Measurements from ENCODE around the gene SP100.

The SP100 gene

DNA sequence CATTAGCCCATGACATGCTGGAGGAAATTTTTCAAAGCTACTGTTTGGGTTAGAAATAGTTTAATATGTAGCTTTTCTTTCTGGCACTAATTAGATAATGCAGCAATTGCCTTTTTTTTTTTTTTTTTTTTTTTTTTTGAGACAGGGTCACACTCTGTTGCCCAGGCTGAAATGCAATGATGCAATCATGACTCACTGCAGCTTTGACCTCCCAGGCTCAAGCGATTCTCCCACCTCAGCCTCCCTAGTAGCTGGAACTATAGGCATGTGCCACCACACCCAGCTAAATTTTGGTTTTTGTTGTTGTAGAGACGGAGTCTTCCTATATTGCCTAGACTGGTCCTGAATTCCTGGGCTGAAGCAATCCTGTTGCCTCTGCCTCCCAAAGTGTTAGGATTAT, 136.2 kb downstream of the SP100 start:
- DNase-seq (ENCODE audit: low read depth): no peak

DNA sequence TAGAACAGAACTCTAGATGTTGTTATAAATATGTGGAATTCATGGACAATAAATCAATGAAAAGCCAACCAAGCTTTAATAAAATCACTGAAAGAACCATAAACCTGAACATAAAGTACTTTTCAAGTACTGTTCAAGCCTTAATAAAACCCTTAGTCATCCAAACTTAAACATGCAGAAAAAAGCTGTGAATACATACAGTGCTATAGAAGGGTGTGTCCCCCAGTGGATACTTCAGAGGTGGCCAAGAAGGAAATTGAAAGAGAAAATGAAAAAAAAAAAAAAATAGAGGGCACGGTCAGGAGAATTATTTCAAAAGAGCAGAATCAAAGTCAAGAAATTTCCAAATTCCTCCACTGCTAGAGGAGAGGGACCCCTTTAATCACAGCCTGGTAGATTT, 141.1 kb downstream of the SP100 start:
- no peak for DNase-seq (ENCODE audit: low read depth)

DNA sequence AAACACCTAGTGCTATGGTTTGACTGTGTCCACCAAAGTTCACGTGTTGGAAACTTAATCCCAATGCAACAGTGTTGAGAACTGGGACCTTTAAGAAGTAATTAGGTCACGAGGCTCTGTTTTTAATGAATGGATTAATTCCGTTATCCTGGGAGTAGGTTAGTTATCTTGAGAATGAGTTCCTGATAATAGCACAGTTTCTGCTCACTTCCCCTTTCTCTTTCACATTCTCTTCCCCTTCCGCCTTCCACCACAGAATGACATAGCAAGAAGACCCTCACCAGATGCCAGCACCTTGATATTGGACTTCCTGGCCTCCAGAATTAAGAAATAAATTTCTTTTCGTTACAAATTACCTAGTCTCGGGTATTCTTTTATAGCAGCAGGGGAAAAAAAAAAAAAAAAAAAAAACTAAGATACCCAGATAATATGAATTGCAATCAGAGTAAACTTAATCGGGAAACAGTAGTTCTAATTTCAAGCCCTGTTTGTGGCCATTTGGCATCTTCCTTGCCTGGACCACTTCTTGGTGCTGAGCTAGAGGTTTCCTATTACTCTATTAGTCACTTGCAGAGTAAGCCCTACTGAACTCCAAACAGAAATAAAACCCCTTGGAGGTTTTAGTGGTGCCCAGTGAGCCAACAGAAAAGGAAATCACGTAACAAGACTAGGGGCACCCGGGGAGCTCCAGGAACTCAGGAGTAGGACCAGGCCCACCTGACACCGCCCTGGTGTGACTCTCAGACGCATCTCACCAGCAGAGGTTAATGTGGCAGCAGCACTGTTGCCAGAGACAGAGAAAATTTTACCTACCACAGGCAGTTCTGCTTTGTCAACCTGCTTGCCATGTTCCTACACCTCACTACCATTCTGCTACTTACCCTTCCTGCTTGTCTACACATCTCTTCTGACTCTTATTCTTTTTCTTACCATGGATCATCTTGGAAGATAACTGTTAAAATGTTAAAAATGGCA, 149.1 kb downstream of the SP100 start:
- no peak for DNase-seq (ENCODE audit: low read depth)

DNA sequence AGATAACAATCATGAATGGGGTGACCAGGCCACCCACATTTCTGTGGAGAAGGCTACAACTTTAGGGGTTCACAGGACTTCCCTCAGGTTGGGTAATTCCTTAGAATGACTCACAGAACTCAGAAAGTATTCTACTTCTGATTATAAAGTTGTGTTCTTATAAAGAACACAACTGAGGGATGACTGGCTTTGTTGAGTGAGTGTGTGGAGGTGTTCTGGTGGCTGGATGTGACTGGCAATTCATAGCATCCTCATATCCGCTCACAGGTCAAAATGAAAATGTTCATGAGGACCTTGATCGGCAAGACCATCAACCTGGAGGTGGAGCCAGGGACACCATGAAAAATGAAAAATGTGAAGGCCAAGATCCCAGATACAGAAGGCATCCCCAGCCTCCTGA, 153.3 kb downstream of the SP100 start:
- DNase-seq (ENCODE audit: low read depth): no peak

DNA sequence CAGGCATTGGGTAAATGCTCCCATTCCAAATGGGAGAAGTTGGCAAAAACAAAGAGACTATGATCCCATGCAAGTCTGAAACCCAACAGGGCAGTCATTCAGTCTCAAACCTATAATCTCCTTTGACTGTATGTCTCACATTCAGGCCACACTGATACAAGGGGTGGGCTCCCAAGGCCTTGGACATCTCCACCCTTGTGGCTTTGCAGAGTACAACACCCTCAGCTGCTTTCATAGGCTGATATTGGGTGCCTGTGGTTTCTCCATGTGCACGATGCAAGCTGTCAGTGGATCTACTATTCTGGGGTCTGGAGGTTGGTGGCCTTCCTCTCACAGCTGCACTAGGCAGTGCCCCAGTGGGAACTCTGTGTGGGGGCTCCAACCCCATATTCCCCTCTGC, 155.0 kb downstream of the SP100 start:
- DNase-seq (ENCODE audit: low read depth): no peak

DNA sequence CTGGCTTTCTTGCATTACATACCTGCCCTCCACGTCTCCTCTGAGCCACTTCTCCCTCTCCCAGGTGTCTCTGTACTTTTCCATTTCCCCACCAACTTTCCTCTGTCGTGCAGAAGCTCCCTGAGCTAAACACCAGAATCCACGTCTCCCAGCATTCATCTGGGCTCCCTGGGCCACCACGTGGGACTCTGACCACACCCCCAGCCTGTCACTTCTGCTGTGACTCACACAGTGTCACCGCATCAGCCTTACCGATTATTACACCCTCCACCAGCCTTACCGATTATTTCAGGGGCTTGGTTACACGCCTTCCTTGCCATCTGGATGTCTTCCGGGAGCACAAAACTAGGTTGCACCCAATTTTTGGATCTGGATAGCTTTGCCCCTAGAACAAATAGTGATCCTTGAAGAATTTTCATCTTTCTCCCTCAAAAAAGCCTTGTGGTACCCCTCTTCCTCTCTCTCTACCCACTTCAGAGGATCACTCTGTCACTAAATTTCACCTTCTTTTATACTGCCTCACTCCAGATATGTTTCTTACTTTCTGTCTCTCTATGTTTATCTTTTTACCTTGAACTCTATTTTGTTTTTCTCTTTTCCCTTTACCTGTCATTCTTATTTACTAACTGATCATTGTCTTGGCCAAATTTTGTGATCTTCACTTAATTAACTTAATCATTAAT, 159.8 kb downstream of the SP100 start:
- DNase-seq (ENCODE audit: low read depth): peak; percentile 37

DNA sequence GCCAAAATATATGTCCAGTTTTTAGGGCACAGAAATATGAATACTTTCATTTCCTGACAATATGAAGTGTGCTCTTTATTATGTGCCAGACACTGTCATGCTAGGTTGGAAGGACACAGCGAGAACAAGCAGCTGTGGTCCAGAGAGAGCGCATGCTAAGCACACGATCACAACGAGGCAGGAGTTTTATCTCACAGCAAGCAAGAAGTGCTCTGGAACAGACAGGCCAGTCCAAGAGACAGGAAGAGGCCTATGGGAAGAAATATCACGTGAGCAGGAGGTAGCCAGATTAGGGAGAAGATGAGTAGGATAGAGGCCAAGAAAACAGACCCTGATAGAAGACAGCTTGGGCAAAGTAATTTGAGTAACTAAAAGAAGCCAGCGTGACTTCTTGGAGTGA, 161.1 kb downstream of the SP100 start:
- no peak for DNase-seq (ENCODE audit: low read depth)

DNA sequence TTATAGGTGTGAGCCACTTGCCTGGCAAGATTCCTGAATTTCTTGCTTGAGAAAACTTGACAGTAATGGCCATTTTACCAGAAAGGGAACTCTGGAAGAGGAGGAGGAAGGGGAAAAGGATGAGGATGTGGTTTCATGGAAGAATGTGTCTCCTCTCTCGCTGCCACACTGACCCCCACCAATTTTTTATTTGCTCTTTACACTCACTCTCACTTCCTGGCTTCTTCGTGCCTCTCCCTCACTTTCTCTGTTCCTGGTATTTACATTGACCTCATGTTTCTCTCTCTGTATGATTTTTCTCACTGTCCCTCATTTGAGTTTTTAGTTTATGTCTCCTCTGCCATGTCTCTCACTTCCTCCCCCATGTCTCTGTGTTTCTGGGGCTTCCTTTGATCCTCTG, 162.1 kb downstream of the SP100 start:
- DNase-seq (ENCODE audit: low read depth): no peak

DNA sequence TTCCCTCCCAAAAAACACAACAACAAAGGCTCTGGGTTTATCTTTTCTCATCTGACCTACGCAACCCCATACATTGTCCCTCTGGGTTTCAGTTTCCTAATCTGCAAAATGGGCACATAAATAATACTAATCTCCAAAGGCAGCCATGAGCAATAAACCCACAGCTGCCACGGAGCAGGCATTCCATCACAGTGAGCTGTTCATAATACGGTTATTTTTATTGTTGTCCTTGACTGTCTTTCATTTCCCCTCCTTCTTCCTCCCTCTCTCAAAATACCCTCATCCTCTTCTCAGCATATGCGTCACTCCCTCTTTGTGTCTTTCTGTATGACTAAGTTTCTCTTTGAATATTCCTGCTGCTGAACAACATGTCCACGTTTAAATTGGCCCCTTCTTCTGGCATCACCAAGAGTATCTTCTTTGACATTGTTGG, 166.9 kb downstream of the SP100 start:
- DNase-seq (ENCODE audit: low read depth): no peak

DNA sequence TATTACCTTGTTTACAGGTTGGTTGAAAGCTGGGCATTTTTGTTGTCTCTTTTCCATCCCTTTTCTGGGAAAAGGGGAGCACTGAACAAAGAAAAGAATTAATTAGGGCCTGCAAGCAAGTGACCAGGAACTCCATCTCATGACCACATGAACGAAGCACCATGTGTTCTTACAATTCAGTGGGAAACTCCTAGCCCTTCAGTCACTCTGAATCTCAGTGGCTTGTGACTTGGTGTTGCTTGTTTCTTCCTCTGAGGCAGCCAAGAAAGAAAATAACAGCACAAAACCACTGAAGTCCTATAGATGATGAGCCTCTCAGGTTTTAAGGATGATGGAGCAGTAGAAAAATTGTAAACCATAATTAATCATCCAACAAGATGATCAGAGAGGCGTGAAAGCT, 167.6 kb downstream of the SP100 start:
- no peak for DNase-seq (ENCODE audit: low read depth)

DNA sequence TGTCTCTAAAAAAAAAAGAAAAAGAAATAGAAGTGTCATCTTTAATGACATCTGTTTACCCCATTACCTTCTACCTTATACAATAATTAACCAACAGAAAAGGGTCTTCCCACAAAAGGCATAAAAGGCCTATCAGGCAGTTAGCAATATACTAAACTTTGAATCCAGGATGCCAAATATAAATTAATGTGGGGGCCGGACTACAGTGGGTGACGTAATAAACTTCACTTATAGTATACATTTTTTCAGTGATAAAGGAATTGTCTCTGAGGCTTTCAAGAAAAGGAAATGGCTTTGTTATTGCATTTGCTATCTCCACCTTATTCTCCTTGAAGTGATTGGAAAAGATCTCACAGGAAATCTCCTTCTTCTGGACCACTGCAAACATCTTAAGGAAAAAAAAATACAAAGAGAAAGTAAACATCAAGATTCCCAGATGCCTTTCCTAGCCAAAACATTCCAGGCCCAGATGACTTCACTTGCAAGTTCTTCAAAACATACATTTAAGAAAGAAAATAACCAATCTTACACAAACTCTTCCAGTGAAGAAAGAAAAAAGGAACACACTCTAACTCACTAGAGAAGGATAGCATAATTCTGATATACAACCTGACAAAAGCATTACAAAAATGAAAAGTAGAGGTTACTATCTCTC, 170.5 kb downstream of the SP100 start:
- DNase-seq (ENCODE audit: low read depth): no peak

DNA sequence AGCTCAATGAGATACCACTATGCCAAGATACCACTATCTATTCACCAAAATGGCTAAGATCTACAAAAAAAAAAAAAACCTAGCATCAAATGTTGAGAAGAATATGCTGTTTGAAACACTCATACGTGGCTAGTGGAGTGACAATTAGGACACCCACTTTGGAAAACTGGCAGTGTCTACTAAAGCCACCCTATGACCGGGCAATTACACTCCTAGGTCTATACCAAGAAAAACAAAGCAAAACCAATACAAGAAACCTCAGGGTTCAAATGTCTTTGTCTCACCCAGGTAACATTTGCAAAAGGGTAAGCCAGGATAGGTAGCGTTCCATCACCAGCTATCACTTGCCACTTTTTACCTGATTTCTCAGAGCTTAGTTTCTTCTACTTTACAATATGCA, 173.0 kb downstream of the SP100 start:
- no peak for DNase-seq (ENCODE audit: low read depth)

DNA sequence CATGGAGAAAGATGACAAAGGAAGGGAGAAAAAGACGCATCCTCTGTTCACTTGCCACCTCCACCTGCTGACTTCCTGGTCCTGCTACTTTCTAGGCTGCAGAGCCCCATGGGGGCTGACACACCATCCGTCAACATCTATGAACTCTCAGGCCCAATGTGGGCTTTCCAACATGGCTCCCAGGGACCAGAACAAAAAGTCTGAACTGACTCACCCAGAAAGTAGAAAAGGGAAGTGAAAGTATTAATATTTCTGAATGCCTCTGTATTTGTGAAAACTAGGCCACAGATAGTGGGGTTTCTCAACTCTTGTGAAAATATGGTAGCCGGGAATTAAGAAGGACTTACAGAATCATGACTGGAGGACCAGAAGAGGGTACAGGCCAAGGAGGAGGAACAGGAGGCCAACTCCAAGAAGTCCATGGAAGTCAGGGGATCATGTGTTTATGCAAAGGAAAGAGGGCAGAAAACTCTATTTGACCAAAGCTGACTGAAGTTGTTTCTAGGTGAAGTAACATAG, 173.6 kb downstream of the SP100 start:
- DNase-seq (ENCODE audit: low read depth): no peak

DNA sequence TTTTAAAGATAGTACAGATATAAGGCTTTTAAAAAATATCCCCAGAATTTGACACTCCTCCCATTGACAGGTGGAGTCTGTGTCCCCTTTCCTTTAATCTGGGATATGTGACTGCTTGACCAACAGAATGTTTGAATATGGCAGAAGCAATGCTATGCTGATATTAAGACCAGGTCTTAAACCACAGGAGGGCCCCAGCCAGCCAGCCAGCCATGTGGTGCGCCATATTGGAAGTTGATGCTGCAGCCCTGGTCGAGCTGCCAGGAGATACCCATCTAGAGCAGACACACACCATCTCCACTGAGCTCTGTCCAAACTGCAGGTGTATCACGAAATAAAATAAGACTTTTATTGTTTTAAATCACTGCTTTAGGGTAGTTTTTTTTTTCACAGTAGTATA, 174.3 kb downstream of the SP100 start:
- DNase-seq (ENCODE audit: low read depth): no peak

DNA sequence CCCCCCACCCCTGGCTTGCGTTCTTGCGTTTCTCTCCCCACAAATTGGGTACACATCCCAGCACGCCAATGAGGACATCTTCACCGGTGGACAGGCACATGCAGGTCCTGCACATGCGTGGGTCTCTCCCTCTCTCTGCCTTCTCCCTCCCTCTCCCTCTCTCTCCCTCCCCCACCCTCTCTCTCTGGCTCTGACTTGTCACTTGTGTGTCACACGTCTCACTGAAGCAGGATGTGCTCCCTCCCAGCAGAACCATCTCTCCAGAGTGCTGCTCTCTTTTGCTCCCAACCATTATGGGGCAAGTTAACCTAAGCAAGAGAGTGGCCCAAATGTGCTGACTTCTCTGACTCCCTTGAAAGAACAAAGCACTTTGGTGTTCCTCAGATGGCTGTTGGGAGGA, 175.8 kb downstream of the SP100 start:
- no peak for DNase-seq (ENCODE audit: low read depth)

DNA sequence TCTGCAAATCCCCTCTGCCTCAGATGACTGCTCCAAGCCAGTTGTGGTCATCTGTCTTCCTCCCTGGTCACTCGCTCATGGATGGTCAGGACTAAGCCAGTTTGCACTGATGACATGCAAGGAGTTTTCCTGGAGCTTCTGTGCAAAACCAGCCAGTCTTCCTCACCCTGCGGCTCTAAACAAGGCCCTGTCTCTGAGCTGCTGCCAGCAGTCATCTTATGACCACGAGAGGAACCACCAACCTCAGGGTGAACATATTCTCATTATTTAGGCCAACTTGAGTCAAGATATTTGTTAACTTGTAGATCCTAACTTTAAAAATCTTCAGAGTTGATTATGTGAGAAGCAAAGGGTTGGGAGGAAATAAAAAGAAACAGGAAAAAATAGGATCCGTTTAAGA, 176.8 kb downstream of the SP100 start:
- DNase-seq (ENCODE audit: low read depth): no peak
